Inflammatory macrophage treated with lipopolysaccharide for 1 hour (primary cell): ENCODE measurements around the gene SSB.
A peak's percentile ranks its signal among the peaks of the same experiment; 100 is the strongest.
"Not testable (repeated sequence)": the region's sequence is repeated elsewhere in the genome, so short reads cannot be mapped to it uniquely, and the experiment has no call there.

Experiments
- DNase-seq, 2 donors: peaks; one replicate each; pipeline ENCODE4 v3.0.0-alpha.2; 2020 to 2022

Gene SSB

GRCh38 chr2:169798718-169799592 is at the start of gene SSB:
Gene SSB (plus strand): TSS chr2:169798871. CDS start chr2:169800961, 2,090 bp downstream.
- peak; percentile 83 to 87 for DNase-seq

- no peak for DNase-seq
These were observed 45.9 kb upstream of the SSB start for GRCh38 chr2:169752752-169753151.

- no peak for DNase-seq
These were observed 43.4 kb upstream of the SSB start for GRCh38 chr2:169755083-169755870.

GRCh38 chr2:169756342-169756741 is 42.3 kb upstream of the SSB start:
- DNase-seq: no peak

- no peak for DNase-seq
These were observed 41.3 kb upstream of the SSB start for GRCh38 chr2:169757356-169757755.

- no peak for DNase-seq
These were observed 40.9 kb upstream of the SSB start for GRCh38 chr2:169757778-169758177.

GRCh38 chr2:169759987-169760386 is 38.7 kb upstream of the SSB start:
- no peak for DNase-seq

GRCh38 chr2:169760798-169761197 is 37.9 kb upstream of the SSB start:
- not testable (repeated sequence) for DNase-seq

GRCh38 chr2:169761251-169761969 is 37.3 kb upstream of the SSB start:
- no peak for DNase-seq

GRCh38 chr2:169761970-169762292 is 36.7 kb upstream of the SSB start:
- no peak for DNase-seq

GRCh38 chr2:169765523-169765922 is 33.1 kb upstream of the SSB start:
- no peak for DNase-seq

- DNase-seq: peak; percentile 32 to 72
These were observed 31.3 kb upstream of the SSB start for GRCh38 chr2:169767243-169767888.

- peak in 1 of 2 donors; percentile 5 for DNase-seq
These were observed 30.2 kb upstream of the SSB start for GRCh38 chr2:169768262-169768995.

- peak; percentile 13 to 44 for DNase-seq
These were observed 27.6 kb upstream of the SSB start for GRCh38 chr2:169771021-169771420.

- DNase-seq: no peak
These were observed 27.1 kb upstream of the SSB start for GRCh38 chr2:169771612-169772011.

GRCh38 chr2:169772651-169773050 is 26.0 kb upstream of the SSB start:
- DNase-seq: no peak

- no peak for DNase-seq
These were observed 23.3 kb upstream of the SSB start for GRCh38 chr2:169775354-169775753.

- DNase-seq: no peak
These were observed 22.9 kb upstream of the SSB start for GRCh38 chr2:169775765-169776164.

GRCh38 chr2:169776252-169776761 is 22.4 kb upstream of the SSB start:
- no peak for DNase-seq

- peak; percentile 28 to 38 for DNase-seq
These were observed 20.2 kb upstream of the SSB start for GRCh38 chr2:169778446-169778845.

GRCh38 chr2:169781249-169782013 is 17.2 kb upstream of the SSB start:
- DNase-seq: no peak
